Measurements from ENCODE around the gene MAP1S.

Gene MAP1S

DNA sequence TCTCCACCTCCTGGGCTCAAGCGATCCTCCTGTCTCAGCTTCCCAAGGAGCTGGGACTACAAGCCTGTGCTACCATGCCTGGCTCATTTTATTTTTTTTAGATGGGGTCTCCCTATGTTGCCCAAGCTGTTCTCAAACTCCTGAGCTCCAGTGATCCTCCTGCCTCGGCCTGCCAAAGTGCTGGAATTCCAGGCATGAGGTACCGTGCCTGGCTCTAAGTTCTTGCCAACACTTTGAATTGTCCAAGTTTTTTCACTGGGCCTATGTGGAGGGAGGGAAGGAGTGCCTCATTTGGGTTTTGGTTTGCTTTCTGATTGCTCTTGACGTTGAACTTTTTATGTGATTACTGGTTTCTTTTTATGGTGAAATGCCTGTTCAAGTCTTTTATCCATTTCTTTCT lies 26.7 kb upstream of the MAP1S start:
- no peak for DNase-seq (ENCODE audit: low read depth in 2 of 2)

DNA sequence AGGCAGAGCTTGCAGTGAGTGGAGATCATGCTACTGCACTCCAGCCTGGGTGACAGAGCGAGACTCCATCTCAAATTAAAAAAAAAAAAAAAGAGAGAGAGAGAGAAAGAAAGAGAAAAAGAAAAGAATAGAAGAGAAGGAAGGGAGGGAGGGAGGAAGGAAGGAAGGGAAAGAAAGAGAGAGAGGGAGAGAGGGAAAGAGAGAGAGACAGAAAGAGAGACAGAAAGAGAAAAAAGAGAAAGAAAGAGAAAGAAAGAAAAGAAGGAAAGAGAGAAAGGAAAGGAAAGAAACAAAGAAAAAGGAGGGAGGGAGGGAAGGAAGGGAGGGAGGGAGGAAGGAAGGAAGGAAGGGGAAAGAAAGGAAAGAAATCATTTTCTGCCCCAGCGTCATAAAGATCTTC lies 24.1 kb upstream of the MAP1S start:
- no peak for DNase-seq (ENCODE audit: low read depth in 2 of 2)

DNA sequence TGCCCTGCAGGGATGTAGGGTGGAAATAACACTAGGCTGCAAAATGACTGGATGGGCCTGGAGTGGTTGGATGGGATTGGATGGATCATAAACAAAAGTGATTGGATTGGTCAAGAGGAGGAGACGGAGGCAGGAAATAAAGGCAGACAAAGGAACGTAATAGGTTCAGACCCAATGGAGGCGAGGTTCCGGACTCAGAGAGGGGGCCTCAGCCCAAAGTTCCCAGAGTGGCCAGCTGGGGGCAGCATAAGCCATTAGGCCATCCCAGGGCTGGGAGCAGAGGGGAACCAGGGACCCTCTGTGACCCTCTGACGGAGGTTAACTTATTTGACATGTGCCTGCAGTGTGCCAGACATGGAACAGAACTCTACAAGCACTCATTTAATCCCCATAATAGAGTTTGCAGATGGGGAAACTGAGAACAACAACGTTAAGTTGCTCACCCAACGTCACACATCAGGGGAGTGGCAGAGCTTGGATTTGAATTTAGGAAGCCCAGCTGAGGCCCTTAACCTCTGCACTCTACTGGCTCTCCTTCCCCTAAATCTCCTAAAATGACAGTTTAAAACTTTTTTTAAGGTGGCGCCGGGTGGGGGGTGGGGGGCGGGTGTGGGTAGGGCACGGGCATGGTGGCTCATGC lies 15.3 kb upstream of the MAP1S start:
- peak; percentile 60 to 62 for DNase-seq (ENCODE audit: low read depth in 2 of 2)

DNA sequence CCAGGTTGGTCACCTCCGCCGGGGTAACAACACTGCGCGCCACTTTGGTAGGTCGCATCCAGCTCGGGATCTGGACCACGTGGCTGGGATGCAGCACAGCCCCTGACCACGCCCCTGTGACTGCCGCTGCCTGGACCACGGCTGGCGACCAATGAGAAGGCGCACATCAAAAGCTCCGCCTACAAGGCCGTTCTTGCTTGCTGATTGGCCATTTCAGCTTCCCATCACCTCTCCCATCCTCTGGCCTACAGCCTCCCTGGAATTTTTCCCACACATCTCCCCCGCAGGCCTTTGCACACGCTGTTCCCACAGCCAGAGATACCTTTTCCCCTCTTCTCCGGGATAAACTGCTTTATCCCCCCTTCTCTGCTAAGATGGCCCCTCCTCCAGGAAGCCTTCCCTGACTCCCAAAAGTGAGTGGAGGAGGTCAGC lies 12.5 kb upstream of the MAP1S start:
- no peak for DNase-seq (ENCODE audit: low read depth in 2 of 2)

DNA sequence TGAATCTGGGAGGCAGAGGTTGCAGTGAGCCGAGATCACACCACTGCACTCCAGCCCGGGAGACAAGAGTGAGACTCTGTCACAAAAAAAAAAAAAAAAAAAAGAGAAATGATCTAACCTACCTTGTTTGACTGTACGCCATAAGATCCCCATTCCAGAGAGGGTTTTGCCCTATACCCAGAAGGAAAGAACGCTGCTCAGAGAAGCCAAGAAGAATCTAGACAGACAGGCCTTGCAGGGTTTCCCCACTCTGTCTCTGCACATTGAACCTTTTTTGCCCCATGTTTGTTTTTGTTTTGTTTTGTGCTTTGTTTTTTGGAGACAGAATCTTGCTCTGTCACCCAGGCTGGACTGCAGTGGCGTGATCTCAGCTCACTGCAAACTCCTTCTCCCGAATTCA lies 7.4 kb upstream of the MAP1S start:
- DNase-seq (ENCODE audit: low read depth in 2 of 2), result no peak

DNA sequence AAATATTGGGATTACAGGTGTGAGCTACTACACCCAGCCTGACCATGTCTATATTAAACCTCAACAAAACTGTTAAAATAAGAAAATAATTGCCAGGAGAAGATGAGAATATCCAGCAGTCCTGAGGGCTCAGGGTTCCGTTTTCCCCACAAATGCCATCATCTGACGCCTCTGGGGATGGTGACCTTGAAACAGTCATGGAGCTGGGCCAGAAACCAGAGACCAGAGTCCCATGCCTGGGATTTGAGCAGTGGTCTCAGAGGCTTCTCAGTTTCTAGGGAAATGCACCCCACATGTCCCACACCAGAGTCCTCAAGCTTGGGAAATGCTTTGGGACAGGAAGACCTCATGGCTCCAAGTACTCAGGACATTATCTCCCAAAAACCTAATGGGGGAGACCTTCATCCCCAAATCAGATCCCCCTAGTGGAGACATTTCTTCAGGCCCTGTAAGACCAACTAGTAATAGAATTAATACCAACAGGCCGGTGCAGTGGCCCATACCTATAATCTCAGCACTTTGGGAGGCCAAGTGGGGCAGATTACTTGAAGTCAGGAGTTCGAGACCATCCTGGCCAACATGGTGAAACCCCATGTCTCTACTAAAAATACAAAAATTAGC lies 2.9 kb upstream of the MAP1S start:
- DNase-seq (ENCODE audit: low read depth in 2 of 2), result no peak

DNA sequence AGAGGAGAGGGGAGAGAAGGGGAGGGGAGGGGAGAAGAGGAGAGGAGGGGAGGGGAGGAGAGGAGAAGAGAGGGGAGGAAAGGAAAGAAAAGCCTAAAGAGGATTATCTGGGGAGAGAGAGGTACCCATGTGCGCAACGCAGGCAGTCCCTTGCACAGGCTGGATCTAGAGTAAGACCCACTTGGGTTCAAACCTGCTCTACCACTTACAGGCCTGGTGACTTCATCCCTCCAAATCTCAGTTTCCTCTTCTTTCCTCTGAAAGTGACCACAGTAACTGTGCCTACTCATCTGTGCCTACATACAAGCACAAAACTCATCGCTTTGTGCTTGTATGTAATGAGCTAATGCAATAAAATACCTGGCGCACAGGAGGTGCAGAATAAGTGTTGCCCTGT lies 732 bp upstream of the MAP1S start:
- DNase-seq (ENCODE audit: low read depth in 2 of 2), result no peak

DNA sequence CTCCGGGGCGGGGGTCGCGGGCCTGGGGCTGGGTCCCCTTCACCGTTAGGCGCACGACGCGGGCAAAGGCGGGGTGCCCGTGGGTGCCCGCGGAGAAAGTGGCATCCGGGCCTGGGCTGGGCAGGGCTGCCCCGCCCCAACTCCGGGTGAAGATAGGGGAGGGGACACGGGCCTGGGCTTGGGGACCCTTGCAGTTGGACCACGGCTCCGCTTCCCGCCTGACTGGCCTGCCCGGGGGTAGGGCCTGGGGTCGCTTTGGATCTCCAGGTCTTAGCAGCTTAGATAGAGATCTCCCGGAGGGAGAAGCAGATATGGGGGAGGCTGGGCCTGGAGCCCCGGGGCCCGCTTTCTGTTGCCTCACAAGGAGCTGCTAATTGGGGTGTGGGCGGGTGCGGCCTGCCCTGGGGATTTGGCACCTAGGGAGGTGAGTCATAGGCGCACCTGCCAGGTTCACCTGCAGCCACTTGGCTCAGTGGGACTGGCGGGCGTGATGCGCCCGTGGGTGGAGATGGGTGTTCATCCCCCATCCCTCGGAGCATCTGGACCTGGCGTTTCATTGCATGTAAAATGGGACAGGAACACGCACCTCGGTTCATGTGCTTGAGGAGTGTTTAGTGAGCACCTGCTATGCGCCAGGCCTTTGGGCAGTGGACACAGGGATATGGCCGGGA lies 585 bp downstream of the MAP1S start:
- peak in 1 of 2 donors; percentile 19 for DNase-seq (ENCODE audit: low read depth in 2 of 2)

DNA sequence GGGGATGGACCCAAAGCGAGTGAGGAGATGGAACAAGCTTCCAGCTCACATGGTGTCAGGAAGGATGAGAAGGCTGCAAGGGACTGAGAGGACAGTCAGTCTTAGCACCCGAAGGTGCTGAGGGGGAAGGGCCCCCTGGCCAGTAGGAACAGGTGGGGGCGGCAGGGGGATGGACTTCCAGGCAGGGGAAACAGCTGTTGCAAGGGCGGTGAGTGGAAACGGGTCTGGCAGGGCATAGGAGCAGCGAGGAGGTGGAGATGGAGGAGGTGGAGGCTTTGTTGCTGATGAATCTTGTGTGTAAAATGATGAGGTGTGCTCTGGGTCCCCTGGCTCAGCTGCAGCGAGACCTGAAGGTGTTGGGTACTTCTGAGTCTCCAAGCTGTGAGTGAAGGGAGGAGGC lies 1.2 kb downstream of the MAP1S start:
- DNase-seq (ENCODE audit: low read depth in 2 of 2), result no peak

DNA sequence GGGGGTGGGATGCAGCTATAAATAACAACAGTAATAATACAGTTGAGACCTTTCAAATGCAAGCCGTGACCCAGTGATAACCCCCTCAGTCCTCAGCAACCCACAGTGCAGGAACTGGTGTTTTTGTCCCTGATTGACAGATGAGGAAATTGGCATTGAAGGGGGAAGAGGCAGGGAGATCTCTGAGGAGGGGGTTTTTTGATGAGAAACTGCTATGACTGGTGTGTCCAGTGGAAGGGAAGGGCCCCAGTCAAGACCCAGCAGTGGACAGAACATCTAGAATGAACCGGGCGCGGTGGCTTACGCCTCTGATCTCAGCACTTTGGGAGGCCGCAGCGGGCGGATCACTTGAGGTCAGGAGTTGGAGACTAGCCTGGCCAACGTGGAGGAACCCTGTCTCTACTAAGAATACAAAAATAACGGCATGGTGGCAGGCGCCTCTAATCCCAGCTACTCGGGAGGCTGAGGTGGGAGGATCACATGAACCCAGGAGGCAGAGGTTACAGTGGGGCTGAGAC lies 1.9 kb downstream of the MAP1S start:
- no peak for DNase-seq (ENCODE audit: low read depth in 2 of 2)

DNA sequence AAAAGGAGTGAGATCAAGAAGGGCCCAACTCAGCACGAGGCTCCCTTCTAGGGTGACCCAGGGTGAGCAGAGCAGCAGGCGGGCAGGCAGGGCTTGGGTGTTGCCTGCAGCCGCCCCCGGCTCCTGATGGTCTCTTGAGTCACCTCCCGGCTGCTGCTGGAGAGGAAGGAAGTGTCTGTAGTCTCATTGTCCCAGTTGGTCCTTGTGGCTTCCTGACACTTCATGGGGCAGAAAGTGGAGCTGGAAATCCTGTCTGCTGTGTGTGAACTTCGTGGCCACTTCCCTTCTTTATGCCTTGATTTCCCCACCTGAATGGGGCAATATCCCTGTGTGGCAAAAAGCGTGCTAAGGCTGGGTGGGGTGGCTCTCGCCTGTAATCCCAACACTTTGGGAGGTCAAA lies 2.5 kb downstream of the MAP1S start:
- DNase-seq (ENCODE audit: low read depth in 2 of 2), result no peak

DNA sequence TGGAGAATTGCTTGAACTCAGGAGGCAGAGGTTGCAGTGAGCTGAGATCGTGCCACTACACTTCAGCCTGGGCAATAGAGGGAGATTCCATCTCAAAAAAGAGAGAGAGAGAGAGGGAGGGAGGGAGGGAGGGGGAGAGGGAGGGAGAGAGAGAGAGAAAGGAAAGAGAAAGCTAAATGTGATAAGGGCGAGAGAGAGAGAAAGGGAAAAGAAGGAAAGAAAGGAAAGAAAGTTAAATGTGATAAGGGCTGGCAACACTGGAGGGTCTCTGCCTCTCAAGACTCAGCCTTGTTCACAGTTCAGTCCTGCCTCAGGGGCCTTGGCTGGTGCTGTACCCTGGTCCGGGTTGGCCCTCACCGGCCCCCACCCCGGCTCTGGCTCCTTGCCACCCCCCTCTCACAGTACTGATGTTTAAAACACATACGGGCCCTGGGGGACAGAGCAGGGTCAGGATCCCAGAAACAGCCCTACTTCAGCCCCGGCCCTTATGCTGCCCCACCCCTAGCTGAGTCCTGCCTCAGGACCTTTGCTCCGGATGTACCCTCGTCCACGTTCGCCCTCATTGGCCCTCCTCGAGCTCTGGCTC lies 3.5 kb downstream of the MAP1S start:
- no peak for DNase-seq (ENCODE audit: low read depth in 2 of 2)

DNA sequence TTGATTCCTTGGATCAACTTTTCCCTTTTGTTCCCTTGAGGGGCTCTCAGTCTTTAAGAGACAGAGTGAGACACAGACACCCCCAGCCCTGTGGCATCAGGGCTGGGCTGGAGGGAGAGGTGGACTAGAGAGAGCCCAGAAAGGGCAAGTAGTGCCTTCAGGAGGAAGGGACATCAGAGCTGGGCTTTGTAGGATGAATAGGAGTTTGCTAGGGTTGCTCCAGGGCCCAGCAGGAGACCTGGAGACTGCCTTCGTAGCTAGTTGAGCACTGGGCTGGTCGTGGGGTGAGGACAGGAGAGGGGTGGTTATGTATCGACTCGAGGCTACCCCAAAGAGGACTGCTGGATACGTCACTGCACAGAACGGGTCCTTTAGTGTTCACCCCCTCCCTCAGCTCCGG lies 5.4 kb downstream of the MAP1S start:
- no peak for DNase-seq (ENCODE audit: low read depth in 2 of 2)

DNA sequence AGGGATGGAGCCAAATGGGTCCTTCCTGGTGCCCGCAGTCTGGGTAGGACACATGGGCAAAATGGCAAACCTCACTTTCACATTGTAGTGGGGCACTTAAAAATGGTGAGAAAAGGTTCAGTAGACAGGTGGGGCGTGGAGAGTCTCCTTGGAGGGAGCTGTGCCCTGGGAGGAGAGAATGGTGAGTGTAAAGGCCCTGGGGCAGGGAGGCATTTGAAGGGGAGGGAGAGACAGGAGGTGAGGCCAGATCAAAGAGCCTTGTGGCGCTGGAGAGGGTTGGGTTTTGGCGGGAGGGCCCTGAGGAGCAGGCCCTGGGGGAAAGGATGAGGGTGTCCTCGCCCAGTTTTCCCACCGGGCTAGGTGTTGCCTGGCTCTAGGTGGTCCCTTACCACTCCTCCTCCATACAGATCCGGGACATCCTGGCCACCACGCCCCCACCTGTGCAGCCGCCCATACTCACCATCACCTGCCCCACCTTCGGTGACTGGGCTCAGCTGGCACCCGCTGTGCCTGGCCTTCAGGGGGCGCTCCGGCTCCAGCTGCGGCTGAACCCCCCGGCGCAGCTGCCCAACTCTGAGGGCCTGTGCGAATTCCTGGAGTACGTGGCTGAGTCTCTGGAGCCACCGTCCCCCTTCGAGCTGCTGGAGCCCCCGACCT lies 6.3 kb downstream of the MAP1S start:
- no peak for DNase-seq (ENCODE audit: low read depth in 2 of 2)

DNA sequence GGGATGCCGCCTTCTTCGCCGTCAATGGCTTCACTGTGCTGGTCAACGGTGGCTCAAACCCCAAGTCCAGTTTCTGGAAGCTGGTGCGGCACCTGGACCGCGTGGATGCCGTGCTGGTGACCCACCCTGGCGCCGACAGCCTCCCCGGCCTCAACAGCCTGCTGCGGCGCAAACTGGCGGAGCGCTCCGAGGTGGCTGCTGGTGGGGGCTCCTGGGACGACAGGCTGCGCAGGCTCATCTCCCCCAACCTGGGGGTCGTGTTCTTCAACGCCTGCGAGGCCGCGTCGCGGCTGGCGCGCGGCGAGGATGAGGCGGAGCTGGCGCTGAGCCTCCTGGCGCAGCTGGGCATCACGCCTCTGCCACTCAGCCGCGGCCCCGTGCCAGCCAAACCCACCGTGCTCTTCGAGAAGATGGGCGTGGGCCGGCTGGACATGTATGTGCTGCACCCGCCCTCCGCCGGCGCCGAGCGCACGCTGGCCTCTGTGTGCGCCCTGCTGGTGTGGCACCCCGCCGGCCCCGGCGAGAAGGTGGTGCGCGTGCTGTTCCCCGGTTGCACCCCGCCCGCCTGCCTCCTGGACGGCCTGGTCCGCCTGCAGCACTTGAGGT lies 7.0 kb downstream of the MAP1S start:
- no peak for DNase-seq (ENCODE audit: low read depth in 2 of 2)

DNA sequence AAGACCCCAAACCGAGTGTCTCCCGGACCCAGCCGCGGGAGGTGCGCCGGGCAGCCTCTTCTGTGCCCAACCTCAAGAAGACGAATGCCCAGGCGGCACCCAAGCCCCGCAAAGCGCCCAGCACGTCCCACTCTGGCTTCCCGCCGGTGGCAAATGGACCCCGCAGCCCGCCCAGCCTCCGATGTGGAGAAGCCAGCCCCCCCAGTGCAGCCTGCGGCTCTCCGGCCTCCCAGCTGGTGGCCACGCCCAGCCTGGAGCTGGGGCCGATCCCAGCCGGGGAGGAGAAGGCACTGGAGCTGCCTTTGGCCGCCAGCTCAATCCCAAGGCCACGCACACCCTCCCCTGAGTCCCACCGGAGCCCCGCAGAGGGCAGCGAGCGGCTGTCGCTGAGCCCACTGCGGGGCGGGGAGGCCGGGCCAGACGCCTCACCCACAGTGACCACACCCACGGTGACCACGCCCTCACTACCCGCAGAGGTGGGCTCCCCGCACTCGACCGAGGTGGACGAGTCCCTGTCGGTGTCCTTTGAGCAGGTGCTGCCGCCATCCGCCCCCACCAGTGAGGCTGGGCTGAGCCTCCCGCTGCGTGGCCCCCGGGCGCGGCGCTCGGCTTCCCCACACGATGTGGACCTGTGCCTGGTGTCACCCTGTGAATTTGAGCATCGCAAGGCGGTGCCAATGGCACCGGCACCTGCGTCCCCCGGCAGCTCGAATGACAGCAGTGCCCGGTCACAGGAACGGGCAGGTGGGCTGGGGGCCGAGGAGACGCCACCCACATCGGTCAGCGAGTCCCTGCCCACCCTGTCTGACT lies 7.9 kb downstream of the MAP1S start:
- no peak for DNase-seq (ENCODE audit: low read depth in 2 of 2)

DNA sequence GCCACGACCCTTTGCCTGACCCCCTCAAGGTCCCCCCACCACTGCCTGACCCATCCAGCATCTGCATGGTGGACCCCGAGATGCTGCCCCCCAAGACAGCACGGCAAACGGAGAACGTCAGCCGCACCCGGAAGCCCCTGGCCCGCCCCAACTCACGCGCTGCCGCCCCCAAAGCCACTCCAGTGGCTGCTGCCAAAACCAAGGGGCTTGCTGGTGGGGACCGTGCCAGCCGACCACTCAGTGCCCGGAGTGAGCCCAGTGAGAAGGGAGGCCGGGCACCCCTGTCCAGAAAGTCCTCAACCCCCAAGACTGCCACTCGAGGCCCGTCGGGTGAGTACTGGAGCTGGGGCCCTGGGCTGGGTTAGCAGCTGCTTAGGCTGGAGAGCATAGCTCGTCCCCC lies 8.6 kb downstream of the MAP1S start:
- no peak for DNase-seq (ENCODE audit: low read depth in 2 of 2)

DNA sequence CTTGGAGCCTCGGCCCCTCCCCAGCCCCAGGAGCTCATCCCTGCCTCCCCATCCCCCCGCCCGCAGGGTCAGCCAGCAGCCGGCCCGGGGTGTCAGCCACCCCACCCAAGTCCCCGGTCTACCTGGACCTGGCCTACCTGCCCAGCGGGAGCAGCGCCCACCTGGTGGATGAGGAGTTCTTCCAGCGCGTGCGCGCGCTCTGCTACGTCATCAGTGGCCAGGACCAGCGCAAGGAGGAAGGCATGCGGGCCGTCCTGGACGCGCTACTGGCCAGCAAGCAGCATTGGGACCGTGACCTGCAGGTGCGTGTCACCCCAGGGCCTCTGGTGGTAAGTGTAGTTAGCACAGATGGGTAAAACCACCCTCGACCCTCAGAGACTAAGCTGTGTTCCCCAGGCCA lies 13.8 kb downstream of the MAP1S start:
- no peak for DNase-seq (ENCODE audit: low read depth in 2 of 2)

DNA sequence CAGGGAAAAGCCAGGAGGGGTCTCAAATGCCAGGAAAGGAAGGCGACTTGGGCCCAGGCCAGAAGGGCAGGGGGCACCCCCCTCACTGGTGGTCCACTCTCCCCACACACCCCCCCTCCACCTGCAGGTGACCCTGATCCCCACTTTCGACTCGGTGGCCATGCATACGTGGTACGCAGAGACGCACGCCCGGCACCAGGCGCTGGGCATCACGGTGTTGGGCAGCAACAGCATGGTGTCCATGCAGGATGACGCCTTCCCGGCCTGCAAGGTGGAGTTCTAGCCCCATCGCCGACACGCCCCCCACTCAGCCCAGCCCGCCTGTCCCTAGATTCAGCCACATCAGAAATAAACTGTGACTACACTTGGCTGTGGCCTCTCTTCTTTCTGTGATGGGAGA lies 14.9 kb downstream of the MAP1S start:
- no peak for DNase-seq (ENCODE audit: low read depth in 2 of 2)

DNA sequence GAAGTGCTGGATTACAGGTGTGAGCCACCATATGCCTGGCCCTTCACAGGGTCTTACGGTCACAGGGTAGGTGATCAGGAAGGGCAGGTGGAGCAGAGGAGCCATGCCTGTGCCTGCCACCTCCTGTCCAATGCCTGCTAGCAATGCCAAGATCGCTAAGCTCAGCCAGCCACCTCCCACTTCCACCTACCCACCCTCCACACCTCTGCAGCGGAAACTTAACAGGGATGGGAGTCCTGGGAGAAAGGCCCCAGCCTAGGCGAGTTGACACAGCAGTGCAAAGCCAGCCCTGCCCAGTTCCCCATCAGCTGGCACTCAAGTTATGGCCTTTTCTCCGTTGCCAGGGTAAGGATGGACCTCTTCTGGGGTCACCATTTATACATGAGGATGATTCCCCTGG lies 16.1 kb downstream of the MAP1S start:
- DNase-seq (ENCODE audit: low read depth in 2 of 2), result no peak

DNA sequence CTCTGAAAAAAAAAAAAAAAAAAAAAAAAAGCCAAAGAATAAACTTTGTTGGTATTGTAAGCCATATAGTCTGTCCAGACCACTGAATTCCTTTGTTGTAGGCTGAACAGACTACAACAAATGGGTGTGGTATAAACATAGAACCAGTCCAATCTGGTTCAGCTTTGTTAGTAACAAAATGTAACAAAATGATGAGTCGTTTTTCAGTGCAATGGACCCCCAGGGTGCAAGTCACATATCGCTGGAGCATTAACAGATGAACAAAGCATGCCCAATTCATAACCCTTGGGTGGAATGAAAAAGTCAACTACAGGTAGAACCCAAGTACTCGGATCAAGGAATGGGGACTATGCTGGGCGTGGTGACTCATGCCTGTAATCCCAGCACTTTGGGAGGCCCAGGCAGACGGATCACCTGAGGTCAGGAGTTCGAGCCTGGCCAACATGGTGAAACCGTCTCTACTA lies 18.4 kb downstream of the MAP1S start:
- DNase-seq (ENCODE audit: low read depth in 2 of 2), result no peak
